Dermis microvascular lymphatic vessel endothelial cell (primary cell): ENCODE results near the gene NCS1. TPM values are rescaled to one million over a fixed set of nuclear protein-coding genes. Genes with fewer than 3 reads are reported as not detected.

Experiments used
- DNase-seq, 2 donors: peaks; one replicate each; pipeline versions ENCODE4 v3.0.0 to v3.0.0-alpha.2; 2010; ENCODE audit warnings: low read depth in 2 of 2
- total RNA-seq: library from RNA; depleted of rRNA; stranded (reverse); fragments of >200 nt; gene quantifications from 2 replicates; pipeline ENCODE4 v1.2.1, GENCODE V29; 2014

NCS1 gene
- total RNA-seq, 1 donor from 2014 or later, result 12.2 TPM

DNA sequence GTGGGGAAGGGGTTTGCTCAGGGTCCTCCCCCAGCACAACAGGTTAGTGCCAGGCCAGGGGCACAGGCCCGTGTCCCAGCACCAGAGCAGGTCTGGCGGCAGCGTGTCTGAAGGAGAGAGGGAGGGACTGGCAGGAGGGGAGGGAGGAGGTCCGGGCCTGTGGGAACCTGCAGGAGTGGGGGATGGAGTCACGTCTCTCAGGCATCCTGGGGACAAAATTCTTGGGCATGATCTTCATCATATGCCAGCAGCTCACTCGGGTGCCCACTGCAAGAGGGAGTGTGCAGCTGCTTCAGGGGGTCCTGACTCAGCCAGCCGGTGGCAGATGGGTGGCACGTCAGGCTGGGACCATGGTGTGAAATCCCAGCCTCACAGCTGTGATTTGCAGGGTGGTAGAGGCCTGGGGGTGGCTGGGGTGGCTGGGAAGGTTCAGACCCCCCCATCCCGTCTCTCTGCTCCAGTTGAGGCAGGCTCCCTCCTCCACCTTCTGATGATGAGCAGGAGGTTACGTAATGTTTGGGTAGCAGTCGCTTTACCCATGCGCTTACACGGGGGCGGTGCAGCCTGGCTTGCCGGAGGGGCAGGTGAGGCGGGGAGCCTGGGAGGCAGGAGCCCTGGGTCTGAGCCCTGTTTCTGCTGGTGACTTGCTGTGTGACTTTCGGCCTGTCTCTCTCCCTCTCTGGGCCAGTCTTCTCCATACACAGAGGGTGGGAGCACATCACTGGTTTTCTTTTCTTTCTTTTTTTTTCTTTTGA lies 40.5 kb downstream of the NCS1 start:
- no peak for DNase-seq

DNA sequence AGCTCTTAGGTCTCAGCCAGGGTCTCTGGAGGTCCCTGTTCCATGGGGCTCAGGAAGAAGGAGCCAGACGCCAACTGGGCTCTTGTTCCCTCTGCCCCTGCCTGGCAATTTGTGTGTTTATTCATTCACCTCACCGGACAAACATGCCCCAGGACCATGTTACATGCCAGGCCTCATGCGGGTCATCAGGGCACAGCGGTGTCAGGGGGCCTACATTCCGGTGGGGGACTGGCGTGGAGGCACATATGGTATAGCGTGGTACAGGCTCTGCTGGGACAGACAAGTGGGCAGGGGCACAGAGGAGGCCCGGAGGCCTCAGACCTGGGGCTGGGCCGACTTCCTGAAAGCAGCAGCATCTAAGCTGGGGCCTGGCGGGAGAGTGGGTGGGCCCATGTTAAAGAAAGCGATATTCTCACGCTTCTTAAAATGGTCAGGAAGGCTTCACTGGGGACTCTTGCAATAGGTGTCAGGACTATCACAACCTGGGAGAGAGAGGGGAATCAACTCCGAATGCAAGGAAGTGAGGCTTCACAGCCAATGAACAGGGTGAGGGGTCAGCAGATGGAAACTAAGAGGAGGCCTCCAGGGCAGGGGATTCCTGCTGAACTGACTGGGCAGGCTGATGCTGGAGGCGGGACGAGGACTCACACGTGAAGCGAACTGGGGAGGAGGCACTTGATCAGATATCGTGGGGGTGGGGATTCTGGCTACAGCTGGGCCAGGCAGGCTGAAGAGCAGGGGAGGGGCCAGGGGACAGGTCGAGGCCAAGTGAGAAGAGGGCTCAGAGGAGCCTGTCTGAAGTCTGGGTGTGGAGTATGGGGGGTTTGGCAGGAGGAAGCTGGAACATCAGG lies 41.9 kb downstream of the NCS1 start:
- no peak for DNase-seq

DNA sequence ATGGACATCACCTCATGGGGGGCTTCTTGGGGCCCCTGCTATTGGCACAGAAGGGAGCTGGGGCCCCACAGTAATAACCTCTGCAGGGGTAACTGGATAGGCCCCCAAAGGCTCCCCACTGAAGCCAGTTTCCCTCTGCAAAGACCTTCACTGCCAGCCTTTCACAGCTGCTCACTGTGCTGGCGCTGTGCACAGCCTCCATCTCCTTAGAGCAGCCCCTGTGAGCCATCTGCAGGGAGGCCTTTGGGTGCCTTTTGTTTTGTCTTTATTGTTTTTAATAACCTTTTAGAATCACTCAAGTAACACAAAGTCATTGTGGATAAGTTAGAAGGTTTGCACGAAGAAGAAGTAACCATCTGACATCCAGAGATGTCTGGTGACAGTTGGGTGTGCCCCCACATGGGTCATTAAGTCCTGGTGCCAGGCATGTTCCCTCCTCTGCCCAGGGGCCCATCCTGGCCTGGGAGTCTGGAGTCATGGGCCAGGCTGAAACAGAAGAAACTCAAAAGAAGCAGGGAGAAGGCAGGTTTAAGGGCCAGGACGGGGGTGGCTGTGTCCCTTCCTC lies 42.7 kb downstream of the NCS1 start:
- DNase-seq, result no peak

- peak in 1 of 2 donors; percentile 23 for DNase-seq
Observed at GRCh38 chr9:130215341-130216119, 43.3 kb downstream of the NCS1 start.

DNA sequence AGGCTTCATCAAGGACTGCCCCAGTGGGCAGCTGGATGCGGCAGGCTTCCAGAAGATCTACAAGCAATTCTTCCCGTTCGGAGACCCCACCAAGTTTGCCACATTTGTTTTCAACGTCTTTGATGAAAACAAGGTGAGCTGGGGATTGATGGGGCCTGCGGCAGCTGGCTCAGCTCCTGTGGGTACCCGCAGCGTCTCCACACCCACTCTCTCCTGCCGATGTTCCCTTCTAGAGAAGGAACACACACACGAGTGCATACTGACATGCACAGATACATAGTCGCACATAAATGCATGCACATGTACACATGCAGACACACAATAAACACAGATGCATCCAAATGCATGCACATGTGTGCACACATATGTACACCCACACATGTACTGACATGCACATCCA lies 45.6 kb downstream of the NCS1 start:
- DNase-seq, result no peak

DNA sequence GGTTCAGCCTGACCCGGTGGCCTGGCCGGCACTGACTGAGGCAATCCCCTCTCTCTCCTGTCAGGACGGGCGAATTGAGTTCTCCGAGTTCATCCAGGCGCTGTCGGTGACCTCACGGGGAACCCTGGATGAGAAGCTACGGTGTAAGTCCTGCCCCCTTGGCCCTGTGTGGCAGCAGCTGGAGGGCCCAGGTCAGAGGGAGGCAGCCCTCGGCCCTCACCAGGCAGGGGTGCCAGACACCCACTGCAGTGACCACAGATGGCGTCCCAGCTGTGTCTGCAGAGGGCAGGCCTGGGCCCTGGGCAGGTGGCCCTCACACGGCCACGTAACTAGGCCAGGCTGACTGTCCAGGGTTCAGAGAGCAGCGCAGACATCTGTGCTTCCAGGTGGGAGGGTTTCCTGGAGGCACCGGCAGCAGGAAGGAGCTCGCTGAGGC lies 47.5 kb downstream of the NCS1 start:
- no peak for DNase-seq

GRCh38 chr9:130220352-130220751 lies 48.1 kb downstream of the NCS1 start:
- DNase-seq, result no peak

- DNase-seq, result no peak
Observed at GRCh38 chr9:130222833-130223232, 50.6 kb downstream of the NCS1 start.

- no peak for DNase-seq
Observed at GRCh38 chr9:130225071-130225470, 52.9 kb downstream of the NCS1 start.

GRCh38 chr9:130225586-130225985 lies 53.4 kb downstream of the NCS1 start:
- DNase-seq, result no peak

DNA sequence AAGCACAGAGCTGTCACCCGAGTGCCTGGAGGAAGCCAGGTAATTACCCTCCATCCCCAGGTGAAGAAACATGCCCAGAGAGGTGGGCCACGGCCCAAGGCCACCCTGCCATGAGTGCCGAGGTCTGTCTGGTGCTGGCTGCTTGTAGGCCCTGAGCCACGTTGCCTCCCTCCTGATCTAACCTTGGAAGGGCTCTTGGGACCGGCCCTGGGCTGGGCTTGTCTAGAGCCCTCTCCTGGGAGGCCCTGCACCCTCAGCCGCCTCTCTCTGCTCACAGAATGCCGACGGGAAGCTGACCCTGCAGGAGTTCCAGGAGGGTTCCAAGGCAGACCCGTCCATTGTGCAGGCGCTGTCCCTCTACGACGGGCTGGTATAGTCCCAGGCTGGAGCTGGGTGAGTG lies 53.9 kb downstream of the NCS1 start:
- DNase-seq, result no peak

DNA sequence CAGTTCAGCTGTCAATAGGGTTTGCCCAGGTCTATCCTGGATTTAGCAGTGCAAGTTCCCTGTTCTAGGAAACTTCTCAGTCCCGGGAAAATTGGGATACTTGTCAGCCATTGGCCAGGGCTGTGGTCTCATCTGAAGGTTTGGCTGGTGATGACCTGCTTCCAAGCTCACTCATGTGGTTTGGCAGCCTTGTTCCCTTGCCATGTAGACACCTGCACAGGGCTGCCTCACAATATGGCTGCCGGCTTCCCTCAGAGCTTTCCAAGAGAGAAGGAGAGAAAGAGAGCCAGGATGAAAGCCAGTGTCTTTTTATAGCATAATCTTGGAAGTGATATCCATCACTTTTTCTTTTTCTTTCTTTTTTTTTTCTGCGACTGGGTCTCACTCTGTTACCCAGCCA lies 55.6 kb downstream of the NCS1 start:
- no peak for DNase-seq

GRCh38 chr9:130229759-130230158 lies 57.6 kb downstream of the NCS1 start:
- no peak for DNase-seq

DNA sequence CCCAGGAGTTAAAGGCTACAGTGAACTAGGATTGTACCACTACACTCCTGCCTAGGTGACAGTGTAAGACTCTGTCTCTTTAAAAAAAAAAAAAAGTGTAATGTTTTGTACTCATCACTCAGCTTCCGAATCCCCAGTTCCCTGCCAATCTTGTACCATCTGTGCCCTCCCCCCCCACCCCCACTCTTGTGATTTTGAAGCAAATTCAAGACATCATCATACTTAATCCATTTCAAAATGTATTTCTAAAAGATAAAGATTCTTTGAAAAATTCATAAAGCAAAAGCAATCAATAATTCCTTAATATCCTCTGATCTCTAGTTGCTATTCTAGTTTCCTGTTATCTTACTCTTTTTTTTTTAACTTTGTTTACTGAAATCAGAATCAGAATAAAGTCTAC lies 58.4 kb downstream of the NCS1 start:
- no peak for DNase-seq

DNA sequence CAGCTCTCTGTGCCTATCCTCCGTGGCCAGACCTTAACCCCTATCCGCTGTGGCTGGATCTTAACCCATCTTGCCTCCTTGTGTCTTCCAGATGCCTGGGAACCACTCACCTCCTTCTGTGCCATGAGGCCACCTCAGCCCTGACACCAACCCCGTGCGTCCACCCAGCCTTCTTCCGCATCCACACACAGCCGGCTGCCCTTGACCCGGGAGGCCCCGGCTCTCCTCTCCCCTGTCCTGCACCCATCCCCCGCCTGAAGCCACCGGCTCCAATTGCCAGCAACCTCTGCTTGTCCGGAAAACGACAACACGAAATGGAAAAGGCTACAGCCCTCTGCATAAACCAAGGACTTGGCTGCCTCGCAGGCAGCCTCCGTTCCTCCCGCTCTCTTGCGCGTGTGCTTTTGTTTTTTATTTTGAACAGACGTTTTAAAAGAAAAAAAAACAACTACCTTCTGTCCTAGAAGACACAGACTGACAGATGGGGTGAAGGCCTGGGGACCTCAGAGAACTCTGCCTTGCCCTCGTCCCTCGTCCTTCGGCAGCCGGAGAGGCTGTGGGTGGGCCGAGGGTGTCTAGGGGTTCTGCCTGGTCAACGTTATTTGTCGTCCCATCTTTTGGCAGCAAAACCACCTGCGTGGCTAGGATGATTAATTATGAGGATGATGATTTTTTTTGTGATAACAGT lies 60.8 kb downstream of the NCS1 start:
- no peak for DNase-seq

- no peak for DNase-seq
Observed at GRCh38 chr9:130233587-130233945, 61.4 kb downstream of the NCS1 start.

DNA sequence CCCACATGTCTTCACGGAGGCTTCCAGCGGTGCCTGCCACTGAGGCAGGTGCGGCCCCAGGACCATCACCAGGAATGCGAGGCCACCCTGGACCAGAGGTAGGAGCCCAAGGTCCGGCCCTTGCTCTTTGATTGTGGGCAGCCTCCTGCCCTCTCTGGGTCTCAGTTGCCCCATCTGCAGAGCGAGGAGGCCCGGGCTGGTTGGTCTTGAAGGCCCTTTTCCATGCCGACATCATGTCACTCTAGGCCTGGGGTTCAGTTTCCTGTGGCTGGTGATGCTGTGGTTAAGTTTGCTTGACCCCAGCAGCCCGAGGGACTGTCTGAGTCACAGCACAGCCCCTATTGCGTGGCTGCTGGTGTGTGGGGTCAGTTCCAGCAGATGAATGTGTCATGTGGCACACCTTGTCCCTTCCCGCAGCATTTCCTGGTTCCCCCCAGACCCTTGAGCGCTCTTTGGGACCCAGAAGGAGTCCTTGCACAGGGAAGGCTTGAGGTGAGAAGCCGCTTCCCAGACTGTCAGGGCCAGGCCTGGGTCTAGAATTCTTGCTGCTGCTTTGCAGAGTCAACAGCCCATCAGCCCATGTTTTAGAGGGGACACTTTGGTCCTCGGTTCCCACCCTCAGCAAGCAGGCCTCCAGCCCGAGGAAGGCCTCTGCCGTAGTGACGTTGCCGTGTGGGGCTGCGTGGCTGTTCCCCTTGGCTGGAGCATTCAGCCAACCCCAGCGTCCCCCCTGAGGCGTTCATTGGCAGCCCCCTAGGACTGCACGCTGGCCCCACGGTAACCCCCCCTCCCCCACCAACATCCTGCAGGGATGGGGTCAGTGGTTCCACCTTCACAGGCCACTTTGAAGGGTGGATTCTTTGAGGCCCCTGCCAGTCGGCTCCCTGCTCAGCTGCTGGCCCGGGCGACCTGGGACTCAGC lies 62.4 kb downstream of the NCS1 start:
- DNase-seq, result peak in 1 of 2 donors; percentile 7

GRCh38 chr9:130235558-130236435 lies 63.6 kb downstream of the NCS1 start:
- DNase-seq, result peak; percentile 24 to 58

DNA sequence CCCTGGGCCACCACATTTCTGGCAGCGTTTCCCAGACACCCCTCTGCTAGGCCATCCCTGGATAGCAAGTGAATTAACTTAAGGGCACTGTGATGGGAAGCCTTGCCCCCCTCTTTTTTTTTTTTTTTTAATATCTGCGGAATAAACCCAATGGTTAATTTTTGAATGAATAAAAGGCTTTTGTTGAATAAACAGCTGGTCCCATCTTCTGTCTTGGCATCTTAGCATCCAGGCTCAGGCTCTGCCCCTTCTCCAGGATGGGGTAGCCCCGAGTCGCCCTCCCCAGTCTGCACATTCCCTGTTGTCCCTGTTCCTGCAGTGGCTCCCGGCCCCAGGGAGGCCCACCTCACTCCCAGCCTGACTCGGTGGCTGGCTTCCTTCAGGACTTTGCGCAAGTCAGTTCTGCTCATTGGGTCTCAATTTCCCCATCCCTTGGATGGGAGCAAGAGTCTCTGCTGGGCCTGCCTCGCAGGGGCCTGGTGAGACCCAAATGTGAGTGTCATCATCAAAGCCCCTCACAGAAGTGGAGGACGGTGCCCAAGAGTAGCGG lies 64.3 kb downstream of the NCS1 start:
- DNase-seq, result no peak
